Measurements from ENCODE around the gene CDK2. TPM values are rescaled to one million over a fixed set of nuclear protein-coding genes. Genes with fewer than 3 reads are reported as not detected.

The CDK2 gene
- total and polyA plus RNA-seq, 9 of the 15 experiments (the other 6 are each of a cell fraction or from before 2014, with no cell fraction given) = 17.4 to 213 (median 109) TPM

- TF ChIP-seq THAP7 (CRISPR knock-in tag; IDR thresholded peaks at IDR 0.05) (no peak), BRCA1 (IDR thresholded peaks at IDR 0.05) (no peak), BRCA1 (CRISPR knock-in tag; IDR thresholded peaks at IDR 0.05) (no peak), SP1 (CRISPR knock-in tag; IDR thresholded peaks at IDR 0.05) (no peak), MAFK (IDR thresholded peaks at IDR 0.05; ENCODE audit: low read length) (no peak), TCF7 (IDR thresholded peaks at IDR 0.05; ENCODE audit: borderline replicate concordance) (no peak), FOS (IDR thresholded peaks at IDR 0.05; ENCODE audit: extremely low read depth, insufficient read length) (no peak), HDAC2 (IDR thresholded peaks at IDR 0.05) (peak; percentile 71), PTBP1 (IDR thresholded peaks at IDR 0.05; ENCODE audit: low read depth, low read length) (no peak), ZNF696 (CRISPR knock-in tag; conservative IDR thresholded peaks at IDR 0.05) (no peak), ZNF217 (CRISPR knock-in tag; IDR thresholded peaks at IDR 0.05) (no peak), RREB1 (CRISPR knock-in tag; IDR thresholded peaks at IDR 0.05) (no peak), RBM25 (IDR thresholded peaks at IDR 0.05; ENCODE audit: low read depth, low read length, severe bottlenecking) (no peak), ZNF253 (CRISPR knock-in tag; conservative IDR thresholded peaks at IDR 0.05) (no peak), ZNF512 (tag; IDR thresholded peaks at IDR 0.05) (no peak), NFATC3 (IDR thresholded peaks at IDR 0.05) (peak; percentile 63; the same call in 1 of the 2 replicates), ZNF695 (CRISPR knock-in tag; IDR thresholded peaks at IDR 0.05) (no peak), ZNF395 (CRISPR knock-in tag; IDR thresholded peaks at IDR 0.05) (no peak), CAMTA2 (CRISPR knock-in tag; conservative IDR thresholded peaks at IDR 0.05) (no peak), HNRNPLL (IDR thresholded peaks at IDR 0.05; ENCODE audit: low read depth, low read length, poor library complexity, severe bottlenecking) (peak; percentile 20), C11orf30 (IDR thresholded peaks at IDR 0.05; ENCODE audit: low read depth) (peak; percentile 40; the same call in 1 of the 2 replicates), NUFIP1 (IDR thresholded peaks at IDR 0.05; ENCODE audit: partially characterized antibody) (no peak)
Observed at GRCh38 chr12:55972911-55973598, 6.4 kb downstream of the CDK2 start (continued).
